Measurements from ENCODE around the gene KREMEN1.
A peak's percentile ranks its signal among the peaks of the same experiment; 100 is the strongest.

DNA sequence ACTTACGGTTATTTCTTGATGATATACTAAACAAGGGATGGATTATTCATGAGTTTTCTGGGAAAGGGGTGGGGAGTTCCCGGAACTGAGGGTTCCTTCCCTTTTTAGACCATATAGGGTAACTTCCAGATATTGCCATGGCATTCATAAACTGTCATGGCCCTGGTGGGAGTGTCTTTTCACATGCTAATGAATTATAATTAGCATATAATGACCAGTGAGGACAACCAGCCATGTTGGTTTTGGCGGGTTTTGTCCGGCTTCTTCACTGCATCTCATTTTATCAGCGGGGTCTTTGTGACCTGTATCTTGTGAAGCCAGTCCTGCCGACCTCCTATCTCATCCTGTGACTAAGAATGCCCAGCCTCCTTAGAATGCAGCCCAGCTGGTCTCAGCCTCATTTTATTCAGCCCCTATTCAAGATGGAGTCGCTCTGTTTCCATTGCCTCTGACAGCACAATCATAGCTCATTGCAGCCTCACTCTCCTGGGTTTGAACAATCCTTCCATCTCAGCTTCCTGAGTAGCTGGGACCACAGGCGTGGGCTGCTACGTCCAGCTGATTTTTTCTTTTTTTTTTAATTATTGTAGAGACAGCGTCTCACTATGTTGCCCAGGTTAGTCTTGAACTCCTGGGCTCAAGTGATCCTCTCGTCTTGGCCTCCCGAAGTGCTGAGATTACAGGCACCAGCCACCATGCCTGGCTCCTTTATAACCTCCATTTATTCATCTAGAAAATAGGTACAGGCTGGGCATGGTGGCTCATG is 80.3 kb downstream of the KREMEN1 start:
- TF ChIP-seq, protein P1, sequence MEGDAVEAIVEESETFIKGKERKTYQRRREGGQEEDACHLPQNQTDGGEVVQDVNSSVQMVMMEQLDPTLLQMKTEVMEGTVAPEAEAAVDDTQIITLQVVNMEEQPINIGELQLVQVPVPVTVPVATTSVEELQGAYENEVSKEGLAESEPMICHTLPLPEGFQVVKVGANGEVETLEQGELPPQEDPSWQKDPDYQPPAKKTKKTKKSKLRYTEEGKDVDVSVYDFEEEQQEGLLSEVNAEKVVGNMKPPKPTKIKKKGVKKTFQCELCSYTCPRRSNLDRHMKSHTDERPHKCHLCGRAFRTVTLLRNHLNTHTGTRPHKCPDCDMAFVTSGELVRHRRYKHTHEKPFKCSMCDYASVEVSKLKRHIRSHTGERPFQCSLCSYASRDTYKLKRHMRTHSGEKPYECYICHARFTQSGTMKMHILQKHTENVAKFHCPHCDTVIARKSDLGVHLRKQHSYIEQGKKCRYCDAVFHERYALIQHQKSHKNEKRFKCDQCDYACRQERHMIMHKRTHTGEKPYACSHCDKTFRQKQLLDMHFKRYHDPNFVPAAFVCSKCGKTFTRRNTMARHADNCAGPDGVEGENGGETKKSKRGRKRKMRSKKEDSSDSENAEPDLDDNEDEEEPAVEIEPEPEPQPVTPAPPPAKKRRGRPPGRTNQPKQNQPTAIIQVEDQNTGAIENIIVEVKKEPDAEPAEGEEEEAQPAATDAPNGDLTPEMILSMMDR (IDR thresholded peaks at IDR 0.05) = no peak
- TF ChIP-seq POLR2AphosphoS5 (IDR thresholded peaks at IDR 0.05) (peak in 1 of 3 donors; percentile 31), POLR2A (IDR thresholded peaks at IDR 0.05) (no peak)
